K562 treated with DMSO at 1 percent for 4 hours (cell line): Measurements from ENCODE around the gene OR51F2. TPM values are rescaled to one million over a fixed set of nuclear protein-coding genes. Genes with fewer than 3 reads are reported as not detected.

Experiments used
- total RNA-seq: library from RNA; unstranded; fragments of 300-600 nt; gene quantifications from 2 replicates; pipeline ENCODE4 v1.2.3, GENCODE V29; 2022; ENCODE audit not compliant: insufficient read depth

The OR51F2 gene
- total RNA-seq = not detected in 2 replicates

GRCh38 chr11:4821021-4821420 is at the start of gene OR51F2:
TSS of gene OR51F2 (plus strand) at chr11:4821321. CDS start at chr11:4821422, 101 bp downstream.

GRCh38 chr11:4804280-4804679 is 16.8 kb upstream of the OR51F2 start, which contains the start of gene OR52R1:
TSS of gene OR52R1 (minus strand) at chr11:4804380. CDS start at chr11:4804380, 0 bp downstream.

GRCh38 chr11:4848908-4849532 is 27.9 kb downstream of the OR51F2 start, which contains the start of gene OR51S1:
TSS of gene OR51S1 (minus strand) at chr11:4849208. CDS start at chr11:4849208, 0 bp downstream.

Other genes starting within 250 kb of the OR51F2 start
- not detected in 2 replicates for gene OR52I2, start 239.6 kb upstream of the OR51F2 start, total RNA-seq
- not detected in 2 replicates for gene OR52I1, start 227.3 kb upstream of the OR51F2 start, total RNA-seq
- gene TRIM68, start 213.1 kb upstream of the OR51F2 start, total RNA-seq = 9.4 and 11.8 TPM in 2 replicates
- gene OR51D1, start 183.8 kb upstream of the OR51F2 start, total RNA-seq = not detected in 2 replicates
- gene OR51E1, start 177.3 kb upstream of the OR51F2 start, total RNA-seq = not detected in 2 replicates
- not detected in 2 replicates for gene OR51E2, start 123.5 kb upstream of the OR51F2 start, total RNA-seq
- not detected in 2 replicates for gene MMP26, start 116.5 kb upstream of the OR51F2 start, total RNA-seq
- not detected in 2 replicates for gene OR51F1, start 51.4 kb upstream of the OR51F2 start, total RNA-seq
- gene OR52R1, start 16.9 kb upstream of the OR51F2 start, total RNA-seq = not detected in 2 replicates
- gene OR51S1, start 27.9 kb downstream of the OR51F2 start, total RNA-seq = not detected in 2 replicates
- not detected in 2 replicates for gene OR51T1, start 60.6 kb downstream of the OR51F2 start, total RNA-seq
- gene OR51A7, start 82.5 kb downstream of the OR51F2 start, total RNA-seq = not detected in 2 replicates
- gene OR51G2, start 98.0 kb downstream of the OR51F2 start, total RNA-seq = not detected in 2 replicates
- not detected in 2 replicates for gene OR51G1, start 103.0 kb downstream of the OR51F2 start, total RNA-seq
- gene OR51A4, start 126.3 kb downstream of the OR51F2 start, total RNA-seq = not detected in 2 replicates
- not detected in 2 replicates for gene OR51A2, start 134.4 kb downstream of the OR51F2 start, total RNA-seq
- gene OR51L1, start 173.5 kb downstream of the OR51F2 start, total RNA-seq = not detected in 2 replicates
- gene OR52J3, start 225.2 kb downstream of the OR51F2 start, total RNA-seq = not detected in 2 replicates
- gene OR52E2, start 238.3 kb downstream of the OR51F2 start, total RNA-seq = not detected in 2 replicates
- not detected in 2 replicates for gene OR52E1, start 248.3 kb downstream of the OR51F2 start, total RNA-seq